GM21825 (cell line): ENCODE data around the gene OSBPL10.

Source experiments
- ATAC-seq: cut with Tn5 transposase; IDR thresholded peaks from one replicate; pipeline ENCODE4 v1.9.1; 2021; ENCODE audit warnings: mild to moderate bottlenecking, moderate library complexity; ENCODE audit not compliant: unreplicated experiment

The OSBPL10 gene

GRCh38 chr3:31779514-31779913, 201.5 kb downstream of the OSBPL10 start:
- ATAC-seq, result no peak

GRCh38 chr3:31777887-31778286, 203.2 kb downstream of the OSBPL10 start:
- ATAC-seq, result no peak

GRCh38 chr3:31777092-31777491, 204.0 kb downstream of the OSBPL10 start:
- ATAC-seq, result no peak

- no peak for ATAC-seq
Observed at GRCh38 chr3:31776016-31776415, 205.0 kb downstream of the OSBPL10 start.

GRCh38 chr3:31775383-31775782, 205.7 kb downstream of the OSBPL10 start:
- no peak for ATAC-seq

- ATAC-seq, result no peak
Observed at GRCh38 chr3:31772758-31773473, 208.1 kb downstream of the OSBPL10 start.

DNA sequence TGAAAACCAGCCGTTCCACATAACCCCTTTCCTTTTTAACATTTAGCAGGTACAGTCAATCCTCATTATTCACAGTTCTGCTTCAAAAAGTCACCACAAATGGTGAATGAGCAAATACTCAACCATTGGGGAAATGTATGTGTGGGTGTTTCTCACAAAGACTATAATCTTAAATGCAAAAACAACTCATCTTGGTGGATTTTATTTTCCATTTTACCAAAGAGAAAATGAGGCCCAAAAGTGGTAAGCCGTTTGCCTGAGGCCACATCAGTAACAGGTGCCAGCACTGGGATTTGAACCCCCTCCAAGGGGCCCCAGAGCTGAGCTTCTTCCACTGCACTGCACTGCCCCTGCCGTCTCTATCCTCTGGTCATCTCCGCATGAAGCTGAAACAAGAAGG, 208.8 kb downstream of the OSBPL10 start:
- no peak for ATAC-seq

- no peak for ATAC-seq
Observed at GRCh38 chr3:31770822-31771326, 210.2 kb downstream of the OSBPL10 start.

- ATAC-seq, result no peak
Observed at GRCh38 chr3:31768479-31769125, 212.5 kb downstream of the OSBPL10 start.

GRCh38 chr3:31767920-31768319, 213.1 kb downstream of the OSBPL10 start:
- no peak for ATAC-seq

DNA sequence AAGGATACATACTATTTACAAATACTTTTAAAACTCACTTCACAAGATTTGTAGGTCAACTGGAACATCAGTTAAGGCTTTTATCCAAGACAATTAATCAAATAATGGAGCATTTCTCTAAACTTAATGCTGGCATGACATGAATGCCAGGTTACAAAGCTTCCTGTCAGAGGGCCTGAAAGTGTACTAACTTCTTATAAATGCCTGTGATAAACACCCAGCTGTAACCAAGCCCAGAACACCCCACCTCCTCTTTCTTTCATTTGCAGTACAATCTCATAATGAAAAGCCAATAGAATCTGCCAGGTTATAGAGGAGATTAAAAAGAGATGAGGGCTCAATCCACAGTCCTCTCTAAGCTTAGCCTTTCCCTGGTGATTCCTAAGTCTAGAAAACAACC, 214.4 kb downstream of the OSBPL10 start:
- no peak for ATAC-seq

GRCh38 chr3:31765871-31766270, 215.2 kb downstream of the OSBPL10 start:
- no peak for ATAC-seq

- no peak for ATAC-seq
Observed at GRCh38 chr3:31763731-31764130, 217.3 kb downstream of the OSBPL10 start.

DNA sequence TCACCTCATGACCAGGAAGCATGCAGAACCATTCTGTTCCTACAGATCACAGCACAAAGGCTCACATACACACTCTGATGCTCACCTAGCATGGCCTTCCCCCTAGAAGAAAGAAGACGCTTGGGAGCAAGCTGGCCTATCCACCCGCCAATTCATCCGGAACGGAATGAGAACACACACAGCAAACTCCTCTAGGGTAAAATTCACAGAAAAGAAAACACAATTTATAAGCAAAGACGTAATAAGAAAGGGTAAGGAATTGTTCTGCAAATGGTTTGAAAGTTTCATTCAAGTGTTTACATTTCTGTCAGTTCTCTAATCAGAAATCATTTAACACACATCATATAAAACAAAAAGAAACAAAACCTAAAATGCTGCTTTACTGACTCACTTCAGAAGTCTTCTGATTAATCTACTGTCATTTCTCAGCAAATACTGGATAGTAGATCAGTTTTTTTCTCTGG, 218.1 kb downstream of the OSBPL10 start:
- ATAC-seq, result no peak

- no peak for ATAC-seq
Observed at GRCh38 chr3:31762097-31762764, 218.8 kb downstream of the OSBPL10 start.

- no peak for ATAC-seq
Observed at GRCh38 chr3:31760654-31761053, 220.4 kb downstream of the OSBPL10 start.

- ATAC-seq, result no peak
Observed at GRCh38 chr3:31758322-31758965, 222.6 kb downstream of the OSBPL10 start.

- no peak for ATAC-seq
Observed at GRCh38 chr3:31755926-31756658, 225.0 kb downstream of the OSBPL10 start.

- ATAC-seq, result peak; percentile 78
Observed at GRCh38 chr3:31754575-31755278, 226.3 kb downstream of the OSBPL10 start.

- ATAC-seq, result no peak
Observed at GRCh38 chr3:31753050-31753425, 228.0 kb downstream of the OSBPL10 start.
